Measurements from ENCODE around the gene EFCC1. TPM values are rescaled to one million over a fixed set of nuclear protein-coding genes. Genes with fewer than 3 reads are reported as not detected.

The EFCC1 gene
- total RNA-seq, 1 donor, result not detected

GRCh38 chr3:129004639-129005295, 3.7 kb downstream of the EFCC1 start:
- no peaks in the 10 kb centered on the region for H3K4me1 ChIP-seq (ENCODE audit: insufficient read depth, low read length)
- H3K4me2 ChIP-seq (ENCODE audit: insufficient read depth, low read length), result no peak overlapping the region
- H3K79me2 ChIP-seq (ENCODE audit: insufficient read depth, low read length), result no peaks in the 10 kb centered on the region
- H2AFZ ChIP-seq (ENCODE audit: low read length), result no peak overlapping the region
- DNase-seq (ENCODE audit: insufficient read length, low spot score, missing footprints), result peak; percentile 61
- no peak for TF ChIP-seq CTCF (IDR thresholded peaks at IDR 0.05; ENCODE audit: extremely low read depth, low read depth, low read length)
- H3K27ac ChIP-seq (ENCODE audit: low read depth, low read length), result no peak overlapping the region
- peaks cover 67% of the 10 kb centered on the region for H3K27me3 ChIP-seq (ENCODE audit: insufficient read depth, low read length)
- H3K4me3 ChIP-seq (ENCODE audit: insufficient read depth, low read length), result no peak overlapping the region
- no peaks in the 10 kb centered on the region for H3K9me3 ChIP-seq (ENCODE audit: low read depth, low read length)
- no peaks in the 10 kb centered on the region for H4K20me1 ChIP-seq (ENCODE audit: insufficient read depth, low read length)
- H3K36me3 ChIP-seq (ENCODE audit: insufficient read depth, low read length), result no peaks in the 10 kb centered on the region

- H3K9me3 ChIP-seq (ENCODE audit: low read depth, low read length), result no peaks in the 10 kb centered on the region
- no peaks in the 10 kb centered on the region for H4K20me1 ChIP-seq (ENCODE audit: insufficient read depth, low read length)
- DNase-seq (ENCODE audit: insufficient read length, low spot score, missing footprints), result peak; percentile 87
- no peak overlapping the region for H3K27ac ChIP-seq (ENCODE audit: low read depth, low read length)
- H3K4me3 ChIP-seq (ENCODE audit: insufficient read depth, low read length), result no peak overlapping the region
- no peak overlapping the region for H2AFZ ChIP-seq (ENCODE audit: low read length)
- H3K36me3 ChIP-seq (ENCODE audit: insufficient read depth, low read length), result no peaks in the 10 kb centered on the region
- no peaks in the 10 kb centered on the region for H3K4me1 ChIP-seq (ENCODE audit: insufficient read depth, low read length)
- TF ChIP-seq CTCF (IDR thresholded peaks at IDR 0.05; ENCODE audit: extremely low read depth, low read depth, low read length), result no peak
- H3K79me2 ChIP-seq (ENCODE audit: insufficient read depth, low read length), result no peaks in the 10 kb centered on the region
- no peak overlapping the region for H3K4me2 ChIP-seq (ENCODE audit: insufficient read depth, low read length)
- H3K27me3 ChIP-seq (ENCODE audit: insufficient read depth, low read length), result peaks cover 57% of the 10 kb centered on the region
These were observed 4.6 kb downstream of the EFCC1 start for GRCh38 chr3:129005526-129006303.

- H2AFZ ChIP-seq (ENCODE audit: low read length), result no peak overlapping the region
- no peak for TF ChIP-seq CTCF (IDR thresholded peaks at IDR 0.05; ENCODE audit: extremely low read depth, low read depth, low read length)
- H3K4me2 ChIP-seq (ENCODE audit: insufficient read depth, low read length), result no peak overlapping the region
- H3K4me1 ChIP-seq (ENCODE audit: insufficient read depth, low read length), result no peaks in the 10 kb centered on the region
- H3K27ac ChIP-seq (ENCODE audit: low read depth, low read length), result no peak overlapping the region
- no peaks in the 10 kb centered on the region for H3K79me2 ChIP-seq (ENCODE audit: insufficient read depth, low read length)
- no peaks in the 10 kb centered on the region for H4K20me1 ChIP-seq (ENCODE audit: insufficient read depth, low read length)
- H3K27me3 ChIP-seq (ENCODE audit: insufficient read depth, low read length), result peaks cover 46% of the 10 kb centered on the region
- peak; percentile 63 for DNase-seq (ENCODE audit: insufficient read length, low spot score, missing footprints)
- H3K9me3 ChIP-seq (ENCODE audit: low read depth, low read length), result no peaks in the 10 kb centered on the region
- no peaks in the 10 kb centered on the region for H3K36me3 ChIP-seq (ENCODE audit: insufficient read depth, low read length)
- H3K4me3 ChIP-seq (ENCODE audit: insufficient read depth, low read length), result no peak overlapping the region
These were observed 5.8 kb downstream of the EFCC1 start for GRCh38 chr3:129006864-129007263.

GRCh38 chr3:129007792-129008191, 6.7 kb downstream of the EFCC1 start:
- DNase-seq (ENCODE audit: insufficient read length, low spot score, missing footprints), result peak; percentile 39
- no peaks in the 10 kb centered on the region for H3K9me3 ChIP-seq (ENCODE audit: low read depth, low read length)
- H3K27ac ChIP-seq (ENCODE audit: low read depth, low read length), result no peak overlapping the region
- H3K27me3 ChIP-seq (ENCODE audit: insufficient read depth, low read length), result peaks cover 36% of the 10 kb centered on the region
- TF ChIP-seq CTCF (IDR thresholded peaks at IDR 0.05; ENCODE audit: extremely low read depth, low read depth, low read length), result no peak
- no peaks in the 10 kb centered on the region for H3K4me1 ChIP-seq (ENCODE audit: insufficient read depth, low read length)
- H2AFZ ChIP-seq (ENCODE audit: low read length), result no peak overlapping the region
- no peaks in the 10 kb centered on the region for H4K20me1 ChIP-seq (ENCODE audit: insufficient read depth, low read length)
- no peaks in the 10 kb centered on the region for H3K79me2 ChIP-seq (ENCODE audit: insufficient read depth, low read length)
- no peaks in the 10 kb centered on the region for H3K36me3 ChIP-seq (ENCODE audit: insufficient read depth, low read length)
- H3K4me3 ChIP-seq (ENCODE audit: insufficient read depth, low read length), result no peak overlapping the region
- no peak overlapping the region for H3K4me2 ChIP-seq (ENCODE audit: insufficient read depth, low read length)
